Measurements from ENCODE around the gene VRK3.
"Not testable (repeated sequence)": the region's sequence is repeated elsewhere in the genome, so short reads cannot be mapped to it uniquely, and the experiment has no call there.

VRK3 gene

GRCh38 chr19:49973987-49974386, 51.2 kb downstream of the VRK3 start:
- DNase-seq (ENCODE audit: low read depth, low spot score) = no peak

GRCh38 chr19:49972841-49973240, 52.3 kb downstream of the VRK3 start:
- no peak overlapping the region for H3K4me3 ChIP-seq (ENCODE audit: low read depth, low read length)
- ChIA-PET CTCF (no interaction called here), POLR2A (no interaction called here)
- no peak for TF ChIP-seq CTCF (IDR thresholded peaks at IDR 0.05; ENCODE audit: insufficient read depth, low read length, missing control alignments)
- DNase-seq (ENCODE audit: low read depth, low spot score) = no peak

More at GRCh38 chr19:49973987-49974386, 51.2 kb downstream of the VRK3 start:
- ChIA-PET POLR2A (no interaction called here), CTCF (interaction anchor here (1.7 kb wide), 1 partner anchor 36 kb away, joined by 5 read pairs; no protein-coding TSS in a partner anchor)
- no peak for TF ChIP-seq CTCF (IDR thresholded peaks at IDR 0.05; ENCODE audit: insufficient read depth, low read length, missing control alignments)
- no peak overlapping the region for H3K4me3 ChIP-seq (ENCODE audit: low read depth, low read length)

GRCh38 chr19:49971991-49972411, 53.2 kb downstream of the VRK3 start:
- DNase-seq (ENCODE audit: low read depth, low spot score) = no peak
- CTCF ChIA-PET = no interaction called here
- H3K4me3 ChIP-seq (ENCODE audit: low read depth, low read length) = no peak overlapping the region
- no peak for TF ChIP-seq CTCF (IDR thresholded peaks at IDR 0.05; ENCODE audit: insufficient read depth, low read length, missing control alignments)
- POLR2A ChIA-PET = no interaction called here

GRCh38 chr19:49969355-49969754, 55.8 kb downstream of the VRK3 start:
- CTCF ChIA-PET = interaction anchor here (1.0 kb wide), 1 partner anchor 15 kb away, joined by 6 read pairs; no protein-coding TSS in a partner anchor
- DNase-seq (ENCODE audit: low read depth, low spot score); POLR2A ChIA-PET; H3K4me3 ChIP-seq (ENCODE audit: low read depth, low read length): not testable (repeated sequence)

GRCh38 chr19:49968279-49968922, 56.8 kb downstream of the VRK3 start:
- TF ChIP-seq CTCF (IDR thresholded peaks at IDR 0.05; ENCODE audit: insufficient read depth, low read length, missing control alignments) = no peak
- CTCF ChIA-PET = interaction anchor here (1.0 kb wide), 1 partner anchor 15 kb away, joined by 6 read pairs; no protein-coding TSS in a partner anchor
- no peak overlapping the region for H3K4me3 ChIP-seq (ENCODE audit: low read depth, low read length)
- POLR2A ChIA-PET = no interaction called here
- DNase-seq (ENCODE audit: low read depth, low spot score) = no peak

GRCh38 chr19:49960980-49961379, 64.2 kb downstream of the VRK3 start, which contains the start of gene SIGLEC11:
Gene SIGLEC11, minus strand, starts transcription at chr19:49961172. Its CDS starts 91 bp downstream, at chr19:49961081.
- CTCF ChIA-PET = interaction anchor here (1.2 kb wide), 1 partner anchor 23 kb away, joined by 4 read pairs; no protein-coding TSS in a partner anchor
- H3K4me3 ChIP-seq (ENCODE audit: low read depth, low read length); DNase-seq (ENCODE audit: low read depth, low spot score): not testable (repeated sequence)
- POLR2A ChIA-PET = interaction anchor here (0.7 kb wide), 1 partner anchor 17 kb away, joined by 3 read pairs; no protein-coding TSS in a partner anchor

- POLR2A ChIA-PET; CTCF ChIA-PET; H3K4me3 ChIP-seq (ENCODE audit: low read depth, low read length); DNase-seq (ENCODE audit: low read depth, low spot score): not testable (repeated sequence)
Observed at GRCh38 chr19:49959892-49960291, 65.3 kb downstream of the VRK3 start.

GRCh38 chr19:49958596-49958995, 66.6 kb downstream of the VRK3 start:
- DNase-seq (ENCODE audit: low read depth, low spot score); H3K4me3 ChIP-seq (ENCODE audit: low read depth, low read length); POLR2A ChIA-PET: not testable (repeated sequence)
- CTCF ChIA-PET = interaction anchor here (2.6 kb wide), 1 partner anchor 21 kb away, joined by 13 read pairs; no protein-coding TSS in a partner anchor

GRCh38 chr19:49958144-49958543, 67.0 kb downstream of the VRK3 start:
- DNase-seq (ENCODE audit: low read depth, low spot score); POLR2A ChIA-PET; H3K4me3 ChIP-seq (ENCODE audit: low read depth, low read length): not testable (repeated sequence)
- CTCF ChIA-PET = interaction anchor here (2.6 kb wide), 1 partner anchor 20 kb away, joined by 13 read pairs; no protein-coding TSS in a partner anchor
